Measurements from ENCODE around the gene C2orf92.

DNA sequence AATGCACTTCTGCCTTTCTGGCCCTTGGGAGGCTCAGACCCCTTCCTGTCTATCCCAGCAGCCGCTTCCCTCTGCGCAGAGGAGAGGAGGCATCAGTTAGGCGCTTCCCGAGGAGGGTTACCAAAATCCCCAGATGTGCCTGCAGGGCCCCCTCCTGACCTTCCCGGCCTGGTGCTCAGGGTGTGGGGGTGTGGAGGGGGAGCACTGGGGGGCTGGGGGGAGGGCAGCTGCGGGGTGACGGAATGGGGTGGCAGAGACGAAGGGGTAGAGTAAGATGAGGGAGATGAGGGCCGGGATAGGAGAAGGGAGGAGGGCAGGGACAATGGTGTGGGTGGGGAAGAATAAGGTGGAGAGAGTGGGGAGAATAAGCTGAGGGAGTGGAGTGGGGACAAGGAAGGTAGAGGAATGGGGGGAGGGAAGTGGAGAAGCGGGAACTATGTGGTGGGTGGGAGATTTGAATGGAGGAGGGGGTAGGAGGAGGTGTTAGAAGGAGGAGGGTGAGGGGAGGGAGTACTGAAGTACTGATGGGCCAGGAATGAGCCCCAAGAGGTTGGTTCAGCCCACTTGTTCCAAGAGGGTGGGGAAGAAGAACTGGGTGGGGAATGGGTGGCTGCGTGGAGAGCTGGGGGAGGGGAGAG is 37.3 kb downstream of the C2orf92 start:
- TF ChIP-seq, protein P1, sequence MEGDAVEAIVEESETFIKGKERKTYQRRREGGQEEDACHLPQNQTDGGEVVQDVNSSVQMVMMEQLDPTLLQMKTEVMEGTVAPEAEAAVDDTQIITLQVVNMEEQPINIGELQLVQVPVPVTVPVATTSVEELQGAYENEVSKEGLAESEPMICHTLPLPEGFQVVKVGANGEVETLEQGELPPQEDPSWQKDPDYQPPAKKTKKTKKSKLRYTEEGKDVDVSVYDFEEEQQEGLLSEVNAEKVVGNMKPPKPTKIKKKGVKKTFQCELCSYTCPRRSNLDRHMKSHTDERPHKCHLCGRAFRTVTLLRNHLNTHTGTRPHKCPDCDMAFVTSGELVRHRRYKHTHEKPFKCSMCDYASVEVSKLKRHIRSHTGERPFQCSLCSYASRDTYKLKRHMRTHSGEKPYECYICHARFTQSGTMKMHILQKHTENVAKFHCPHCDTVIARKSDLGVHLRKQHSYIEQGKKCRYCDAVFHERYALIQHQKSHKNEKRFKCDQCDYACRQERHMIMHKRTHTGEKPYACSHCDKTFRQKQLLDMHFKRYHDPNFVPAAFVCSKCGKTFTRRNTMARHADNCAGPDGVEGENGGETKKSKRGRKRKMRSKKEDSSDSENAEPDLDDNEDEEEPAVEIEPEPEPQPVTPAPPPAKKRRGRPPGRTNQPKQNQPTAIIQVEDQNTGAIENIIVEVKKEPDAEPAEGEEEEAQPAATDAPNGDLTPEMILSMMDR (IDR thresholded peaks at IDR 0.05; ENCODE audit: low read length): no peak
- TF ChIP-seq EZH2phosphoT487 (IDR thresholded peaks at IDR 0.05; ENCODE audit: low read length): no peak
